Germinal center (tissue), 1 donor: Measurements from ENCODE around the gene WDR90.

Experiments used
- DNase-seq: peaks from one replicate; pipeline ENCODE4 v3.0.0; 2012; ENCODE audit warnings: mixed read lengths, low spot score

Gene WDR90

DNA sequence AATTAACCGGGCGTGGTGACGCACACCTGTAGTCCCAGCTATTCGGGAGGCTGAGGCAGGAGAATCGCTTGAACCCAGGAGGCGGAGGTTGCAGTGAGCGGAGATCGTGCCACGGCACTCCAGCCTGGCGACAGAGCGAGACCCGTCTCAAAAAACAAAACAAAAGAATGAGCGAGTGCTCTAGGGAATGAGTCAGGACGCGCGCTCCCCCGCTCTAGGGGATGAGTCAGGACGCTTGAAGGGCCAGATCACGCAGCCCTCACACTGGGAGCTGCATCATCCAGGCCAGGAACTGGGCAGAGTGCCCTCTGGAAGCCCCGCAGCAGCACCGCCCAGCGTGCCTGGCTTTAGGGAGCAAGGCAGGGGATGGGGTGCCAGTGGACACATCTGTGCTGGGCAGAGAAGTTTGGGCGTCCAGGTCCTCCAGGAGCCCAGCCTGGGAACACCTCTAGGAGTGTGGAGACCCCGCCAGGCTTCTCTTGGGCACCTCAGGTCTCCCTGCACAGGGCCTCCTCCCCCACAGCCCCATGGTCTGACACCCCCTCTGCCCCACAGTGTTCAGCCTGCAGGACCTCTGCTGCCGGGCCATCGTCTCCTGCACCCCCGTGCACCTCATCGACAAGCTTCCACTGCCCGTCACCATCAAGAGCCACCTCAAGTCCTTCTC is 22.2 kb upstream of the WDR90 start:
- DNase-seq: no peak

DNA sequence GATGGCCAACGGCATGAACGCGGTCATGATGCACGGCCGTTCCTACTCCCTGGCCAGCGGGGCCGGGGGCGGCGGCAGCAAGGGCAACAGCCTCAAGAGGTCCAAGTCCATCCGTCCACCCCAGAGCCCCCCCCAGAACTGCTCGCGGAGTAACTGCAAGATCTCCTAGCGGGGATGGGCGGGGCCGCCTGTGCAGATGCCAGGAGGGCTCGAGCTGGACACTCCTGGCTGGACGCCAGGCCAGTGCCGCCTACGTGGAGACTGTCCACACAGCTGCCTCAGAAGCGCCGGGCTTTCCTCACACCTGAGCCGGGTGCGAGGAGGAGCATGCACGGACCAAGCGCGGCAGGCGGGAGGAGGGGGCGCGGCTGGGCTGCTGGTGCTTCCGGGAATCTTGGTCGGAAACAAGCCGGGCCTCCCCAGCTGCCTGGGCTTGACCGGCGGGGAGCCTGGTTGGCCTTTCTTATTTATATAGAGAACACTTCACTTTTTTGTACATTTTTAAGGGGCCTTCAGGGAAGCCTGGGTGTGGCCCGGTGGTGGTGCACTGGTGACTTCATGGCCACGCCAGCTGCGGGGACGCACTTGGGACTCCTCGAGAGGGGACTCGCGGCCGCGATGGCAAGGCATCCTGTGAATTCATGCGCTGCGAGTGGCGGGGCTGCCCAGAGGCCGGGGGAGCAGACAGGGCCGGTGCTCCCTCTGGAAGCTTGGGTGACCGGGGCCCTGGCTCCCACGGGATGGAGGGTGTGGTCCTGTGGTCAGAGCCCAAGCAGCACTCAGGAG is 21.5 kb upstream of the WDR90 start:
- DNase-seq: no peak

DNA sequence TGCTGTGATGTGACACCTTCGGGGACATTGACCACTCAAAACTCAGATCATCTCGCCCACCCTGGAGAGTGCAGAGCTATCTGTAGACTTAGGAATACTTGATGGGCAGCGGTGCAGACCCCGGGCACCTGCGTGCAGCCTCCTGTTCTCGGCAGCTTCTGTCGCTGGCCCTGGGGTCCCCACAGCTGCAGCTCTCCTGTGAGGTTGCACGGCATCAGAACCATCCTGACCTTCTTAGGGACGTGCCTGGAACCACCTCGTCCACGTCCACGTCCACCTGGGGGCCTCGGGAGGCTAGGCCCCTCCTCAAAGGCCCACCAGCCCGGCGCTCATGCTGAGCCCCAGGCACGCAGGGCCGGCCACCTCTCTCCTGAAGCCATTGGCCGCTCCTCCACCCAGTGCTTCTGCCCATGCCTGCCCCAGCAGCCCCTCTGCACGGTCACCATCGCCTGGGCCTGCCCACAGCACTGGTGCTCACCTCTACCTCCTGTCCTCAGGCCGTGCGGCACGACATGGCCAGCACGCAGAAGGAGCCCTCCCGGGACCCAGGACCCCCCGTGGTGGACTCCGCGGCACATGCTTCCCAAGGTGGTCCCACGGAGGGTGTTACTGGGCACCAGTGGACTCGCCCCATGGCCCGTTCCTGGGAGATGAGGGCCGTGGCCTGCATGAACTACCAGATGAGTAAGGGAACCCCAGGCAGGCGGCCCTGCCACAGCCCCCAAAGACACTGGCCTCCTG is 20.7 kb upstream of the WDR90 start:
- DNase-seq: no peak

DNA sequence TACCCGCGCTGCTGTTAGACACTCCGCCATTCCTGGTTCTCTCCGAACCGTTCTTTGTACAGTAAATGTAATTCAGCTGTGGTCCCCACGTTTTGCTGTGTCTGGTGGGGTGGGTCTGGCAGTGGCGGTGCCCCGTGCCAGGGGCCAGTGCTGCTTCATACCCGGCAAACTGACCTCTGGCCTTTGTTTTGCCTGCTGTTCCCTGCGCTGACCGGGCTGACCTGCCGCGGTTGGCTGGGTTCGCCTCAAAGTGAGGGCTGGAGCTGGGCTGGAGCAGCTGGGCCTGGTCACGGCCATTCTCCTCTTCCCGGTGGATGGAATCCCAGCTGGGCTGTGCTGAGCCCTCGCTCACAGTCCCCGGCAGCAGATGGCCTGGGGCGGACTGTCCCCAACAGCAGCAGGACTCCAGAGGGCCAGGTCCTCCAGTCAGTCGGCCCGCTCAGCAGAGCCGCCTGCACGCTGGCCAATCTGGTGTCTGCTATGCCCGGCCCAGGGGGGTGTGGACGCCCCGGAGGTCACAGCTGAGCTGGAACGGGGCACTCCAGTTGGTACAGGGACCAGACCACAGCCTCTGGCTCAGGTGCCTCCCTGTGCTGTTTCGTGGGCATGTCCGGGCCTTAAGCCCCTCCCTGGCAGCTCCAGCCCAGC is 19.9 kb upstream of the WDR90 start:
- no peak for DNase-seq

DNA sequence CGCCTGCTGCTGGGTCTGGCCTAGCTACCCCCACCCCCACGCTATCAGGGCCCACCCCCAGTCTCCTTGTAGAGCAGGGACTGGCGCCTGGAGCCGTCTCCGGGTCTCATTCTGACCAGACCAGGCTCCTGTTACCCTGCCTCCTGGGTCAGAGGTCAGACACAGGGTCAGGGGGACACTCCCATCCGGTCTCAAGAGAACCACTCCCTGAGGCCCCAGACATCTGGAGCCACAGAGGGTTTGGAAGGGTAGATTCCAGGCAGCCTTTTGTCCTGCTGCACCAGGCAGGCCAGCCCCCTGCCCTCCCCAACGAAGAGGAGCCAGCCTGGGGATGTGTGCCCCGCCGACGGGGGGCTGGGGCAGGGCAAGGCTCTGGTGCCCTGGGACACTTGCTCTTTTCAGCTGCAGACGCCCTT is 19.3 kb upstream of the WDR90 start:
- no peak for DNase-seq

DNA sequence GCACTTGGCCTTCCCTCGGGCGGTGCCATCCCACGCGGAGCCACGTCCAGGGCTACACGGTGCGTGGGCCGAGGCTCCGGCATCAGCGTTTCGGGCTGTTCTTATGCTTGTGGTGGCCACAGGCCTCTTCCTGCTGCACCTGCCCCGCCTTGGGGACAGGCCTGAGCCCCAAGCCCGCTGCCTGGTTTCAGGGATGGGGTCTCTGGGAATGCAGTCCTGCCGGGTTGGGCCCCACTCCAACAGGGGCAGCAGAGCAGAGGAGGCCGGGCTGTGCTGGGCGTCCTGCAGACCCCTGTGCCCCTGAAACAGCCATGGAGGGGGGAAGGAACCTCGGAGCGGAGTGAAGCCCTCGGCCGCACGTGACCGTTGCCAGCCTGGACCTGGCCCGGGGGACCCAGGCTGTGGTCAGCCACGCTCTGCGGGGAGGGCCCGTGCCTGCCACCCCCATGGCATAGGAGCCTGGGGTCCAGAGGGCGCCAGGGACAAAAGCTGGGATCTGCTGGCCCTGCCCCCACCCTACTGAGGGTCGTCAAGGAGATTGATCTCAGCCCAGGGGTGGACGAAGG is 18.8 kb upstream of the WDR90 start:
- DNase-seq: no peak

DNA sequence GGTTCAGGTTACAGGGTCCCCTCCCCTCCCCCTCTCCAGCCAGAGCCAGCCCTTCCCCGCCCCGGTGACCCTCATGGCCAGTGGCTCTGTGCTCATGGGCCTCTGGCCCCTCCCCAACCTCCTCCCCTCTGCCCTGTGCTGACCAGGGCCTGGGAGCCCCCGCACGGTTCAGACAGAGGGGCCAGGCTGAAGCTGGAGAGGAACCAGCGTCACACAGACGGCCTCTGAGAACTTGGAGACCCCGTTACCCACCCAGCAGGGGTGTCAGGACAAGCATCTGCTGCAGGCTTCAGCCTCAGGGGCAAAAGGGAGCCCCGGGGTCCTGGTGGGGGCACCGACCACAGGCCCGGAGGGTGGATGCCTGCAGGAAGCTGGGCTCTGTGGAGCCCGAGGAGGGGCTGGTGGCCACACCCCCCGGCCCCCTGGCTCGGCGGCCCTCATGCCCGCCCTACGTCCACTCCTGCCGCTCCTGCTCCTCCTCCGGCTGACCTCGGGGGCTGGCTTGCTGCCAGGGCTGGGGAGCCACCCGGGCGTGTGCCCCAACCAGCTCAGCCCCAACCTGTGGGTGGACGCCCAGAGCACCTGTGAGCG is 18.3 kb upstream of the WDR90 start, which contains the start of gene WFIKKN1:
WFIKKN1 (plus strand) TSS at position 171 of the 591 bp plus-strand sequence; CDS start at position 440, 269 bp downstream.
- DNase-seq: no peak

DNA sequence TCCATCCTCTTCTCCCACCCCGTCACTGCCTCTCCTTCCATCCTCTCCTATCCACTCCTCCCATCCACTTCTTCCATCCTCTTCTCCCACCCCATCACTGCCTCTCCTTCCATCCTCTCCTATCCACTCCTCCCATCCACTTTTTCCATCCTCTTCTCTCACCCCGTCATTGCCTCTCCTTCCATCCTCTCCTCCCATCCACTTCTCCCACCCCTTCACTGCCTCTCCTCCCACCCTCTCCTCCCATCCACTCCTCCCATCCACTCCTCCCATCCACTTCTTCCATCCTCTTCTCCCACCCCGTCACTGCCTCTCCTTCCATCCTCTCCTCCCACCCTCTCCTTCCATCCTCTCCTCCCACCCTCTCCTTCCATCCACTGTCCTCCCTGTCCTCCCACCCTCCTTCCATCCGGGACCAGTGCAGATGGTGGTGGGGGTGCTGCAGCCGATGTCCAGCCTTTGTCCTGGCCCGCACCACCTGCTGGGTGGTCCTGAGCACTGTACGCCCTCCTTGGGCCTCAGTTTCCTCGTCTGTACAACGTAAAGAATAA is 17.3 kb upstream of the WDR90 start:
- DNase-seq: no peak

DNA sequence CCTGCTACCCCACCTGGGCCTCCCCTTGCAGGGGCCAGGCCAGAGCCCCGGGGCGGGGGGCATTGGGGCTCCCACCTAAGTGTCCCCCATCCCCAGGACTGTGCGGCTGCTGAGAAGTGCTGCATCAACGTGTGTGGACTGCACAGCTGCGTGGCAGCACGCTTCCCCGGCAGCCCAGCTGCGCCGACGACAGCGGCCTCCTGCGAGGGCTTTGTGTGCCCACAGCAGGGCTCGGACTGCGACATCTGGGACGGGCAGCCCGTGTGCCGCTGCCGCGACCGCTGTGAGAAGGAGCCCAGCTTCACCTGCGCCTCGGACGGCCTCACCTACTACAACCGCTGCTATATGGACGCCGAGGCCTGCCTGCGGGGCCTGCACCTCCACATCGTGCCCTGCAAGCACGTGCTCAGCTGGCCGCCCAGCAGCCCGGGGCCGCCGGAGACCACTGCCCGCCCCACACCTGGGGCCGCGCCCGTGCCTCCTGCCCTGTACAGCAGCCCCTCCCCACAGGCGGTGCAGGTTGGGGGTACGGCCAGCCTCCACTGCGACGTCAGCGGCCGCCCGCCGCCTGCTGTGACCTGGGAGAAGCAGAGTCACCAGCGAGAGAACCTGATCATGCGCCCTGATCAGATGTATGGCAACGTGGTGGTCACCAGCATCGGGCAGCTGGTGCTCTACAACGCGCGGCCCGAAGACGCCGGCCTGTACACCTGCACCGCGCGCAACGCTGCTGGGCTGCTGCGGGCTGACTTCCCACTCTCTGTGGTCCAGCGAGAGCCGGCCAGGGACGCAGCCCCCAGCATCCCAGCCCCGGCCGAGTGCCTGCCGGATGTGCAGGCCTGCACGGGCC is 16.5 kb upstream of the WDR90 start:
- no peak for DNase-seq

DNA sequence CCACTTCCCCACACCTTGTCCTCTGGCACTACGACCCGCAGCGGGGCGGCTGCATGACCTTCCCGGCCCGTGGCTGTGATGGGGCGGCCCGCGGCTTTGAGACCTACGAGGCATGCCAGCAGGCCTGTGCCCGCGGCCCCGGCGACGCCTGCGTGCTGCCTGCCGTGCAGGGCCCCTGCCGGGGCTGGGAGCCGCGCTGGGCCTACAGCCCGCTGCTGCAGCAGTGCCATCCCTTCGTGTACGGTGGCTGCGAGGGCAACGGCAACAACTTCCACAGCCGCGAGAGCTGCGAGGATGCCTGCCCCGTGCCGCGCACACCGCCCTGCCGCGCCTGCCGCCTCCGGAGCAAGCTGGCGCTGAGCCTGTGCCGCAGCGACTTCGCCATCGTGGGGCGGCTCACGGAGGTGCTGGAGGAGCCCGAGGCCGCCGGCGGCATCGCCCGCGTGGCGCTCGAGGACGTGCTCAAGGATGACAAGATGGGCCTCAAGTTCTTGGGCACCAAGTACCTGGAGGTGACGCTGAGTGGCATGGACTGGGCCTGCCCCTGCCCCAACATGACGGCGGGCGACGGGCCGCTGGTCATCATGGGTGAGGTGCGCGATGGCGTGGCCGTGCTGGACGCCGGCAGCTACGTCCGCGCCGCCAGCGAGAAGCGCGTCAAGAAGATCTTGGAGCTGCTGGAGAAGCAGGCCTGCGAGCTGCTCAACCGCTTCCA is 15.7 kb upstream of the WDR90 start:
- no peak for DNase-seq

DNA sequence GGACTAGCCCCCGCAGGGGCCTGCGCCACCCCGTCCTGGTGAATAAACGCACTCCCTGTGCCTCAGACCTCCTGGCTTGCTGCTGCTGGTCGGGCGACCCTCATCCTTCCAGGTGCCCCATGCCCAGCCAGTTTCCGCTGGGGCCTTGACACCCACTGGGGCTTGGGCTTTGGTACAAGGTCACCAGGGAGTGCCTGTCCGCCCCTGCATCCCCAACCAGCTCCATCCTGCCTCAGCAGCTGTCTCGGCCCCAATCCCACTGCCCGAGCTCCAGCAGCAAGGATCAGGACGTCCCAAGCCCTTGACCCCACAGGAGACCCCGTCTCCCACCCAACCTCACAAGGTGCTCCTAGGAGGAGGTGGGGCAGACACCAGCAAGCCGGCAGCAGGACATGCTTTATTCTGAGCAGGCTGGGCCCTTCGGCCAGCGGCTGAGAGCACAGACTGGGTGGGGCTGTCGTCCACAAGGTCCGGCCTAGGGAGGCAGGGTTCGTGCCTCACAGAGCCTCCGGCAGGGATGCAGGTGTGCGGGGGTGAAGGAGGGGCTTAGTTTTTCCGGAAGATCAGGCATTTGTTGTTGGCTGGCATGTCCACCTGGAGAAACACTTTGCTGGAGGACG is 15.0 kb upstream of the WDR90 start:
- no peak for DNase-seq

DNA sequence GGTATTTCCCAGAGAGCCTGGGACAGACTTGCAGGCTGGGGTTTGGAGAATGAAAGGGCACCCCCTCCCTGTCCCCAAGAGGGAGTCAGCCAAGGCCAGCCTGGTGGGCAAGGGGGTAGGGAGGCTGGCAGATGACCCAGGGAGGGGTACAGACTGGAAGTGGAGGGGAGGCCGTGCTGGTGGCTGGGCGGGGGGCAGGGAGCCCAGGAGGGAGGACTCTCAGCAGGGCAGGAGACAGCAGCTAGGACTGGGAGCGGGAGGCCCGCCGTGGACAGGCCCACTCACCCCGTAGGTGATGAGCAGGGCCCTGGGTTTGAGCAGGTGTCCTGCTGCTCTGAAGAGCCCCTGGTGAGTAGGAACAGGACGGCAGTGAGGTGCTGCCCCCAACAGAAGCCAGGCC is 14.2 kb upstream of the WDR90 start:
- DNase-seq: no peak

DNA sequence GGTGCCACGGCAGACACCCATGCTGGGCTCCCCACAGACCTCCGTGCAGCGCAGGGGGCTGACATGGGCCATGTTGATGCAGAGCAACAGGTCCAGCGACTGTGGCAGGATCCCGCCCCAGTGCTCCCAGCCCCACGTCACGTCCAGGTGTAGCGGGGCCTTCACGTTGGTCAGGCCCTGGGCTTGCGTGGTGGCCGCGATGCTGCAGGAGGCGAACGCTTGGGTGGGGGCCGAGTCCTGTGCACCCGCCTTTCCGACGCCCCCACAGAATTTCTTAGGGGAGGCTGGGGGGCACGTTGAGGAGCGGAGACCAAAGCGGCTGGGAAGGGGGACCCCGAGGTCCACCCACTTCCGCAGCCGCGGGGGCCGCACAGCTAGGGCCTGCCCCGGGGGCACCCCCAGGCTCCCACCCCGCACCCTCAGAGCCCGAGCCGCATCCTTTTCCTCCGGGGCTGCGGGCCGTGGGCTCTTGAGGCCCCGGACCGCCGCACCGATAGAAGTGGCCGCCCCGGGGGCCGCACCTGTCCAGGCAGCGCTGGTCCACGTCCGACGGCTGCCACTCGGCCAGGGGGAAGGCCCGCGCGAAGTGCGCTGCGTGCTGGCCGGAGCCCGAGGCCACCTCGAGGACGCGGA is 13.5 kb upstream of the WDR90 start:
- DNase-seq: no peak

DNA sequence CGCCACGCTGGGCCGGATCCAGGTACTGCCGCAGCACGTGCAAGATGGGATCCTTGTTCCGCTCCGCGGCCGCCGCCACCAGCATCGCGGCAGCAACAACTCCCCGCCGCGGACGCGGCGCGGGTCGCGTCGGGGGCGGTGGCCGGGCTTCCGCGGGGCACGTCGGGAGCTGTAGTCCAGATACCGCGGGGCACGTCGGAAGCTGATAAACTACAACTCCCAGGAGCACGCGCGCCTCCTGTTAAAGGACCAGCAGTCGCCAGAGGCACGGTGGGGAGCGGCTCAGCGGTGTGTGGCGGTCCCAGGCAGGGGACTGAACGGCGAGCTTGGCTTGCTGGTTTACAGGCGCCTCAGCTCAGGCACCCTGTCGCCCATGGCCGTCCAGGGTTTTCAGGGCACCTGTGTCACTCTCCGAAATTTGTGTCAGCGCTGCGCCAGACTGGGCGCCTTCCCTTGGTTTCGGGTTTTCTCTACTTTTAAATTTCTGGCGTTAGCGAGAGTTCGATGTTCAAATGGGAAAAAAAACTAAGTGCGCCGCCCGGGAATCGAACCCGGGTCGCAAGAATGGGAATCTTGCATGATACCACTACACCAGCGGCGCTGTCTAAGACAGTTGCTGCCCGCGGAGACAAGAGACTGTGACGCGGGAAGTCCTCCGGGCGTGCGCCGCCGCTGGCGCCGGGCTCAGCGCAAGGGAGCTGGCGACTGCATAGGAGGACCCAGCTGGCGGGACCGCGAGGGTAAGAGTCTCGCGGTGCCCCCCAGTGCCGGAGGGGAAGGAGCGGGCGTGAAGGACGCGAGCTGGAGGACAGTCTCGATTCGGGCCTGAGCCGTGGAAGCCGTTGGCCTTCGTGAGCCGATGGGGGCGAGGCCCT is 12.7 kb upstream of the WDR90 start, which contains the start of gene METTL26:
METTL26 (minus strand) TSS at position 100 of the 875 bp plus-strand sequence; CDS start at position 85, 15 bp downstream.
- DNase-seq: peak; percentile 93

DNA sequence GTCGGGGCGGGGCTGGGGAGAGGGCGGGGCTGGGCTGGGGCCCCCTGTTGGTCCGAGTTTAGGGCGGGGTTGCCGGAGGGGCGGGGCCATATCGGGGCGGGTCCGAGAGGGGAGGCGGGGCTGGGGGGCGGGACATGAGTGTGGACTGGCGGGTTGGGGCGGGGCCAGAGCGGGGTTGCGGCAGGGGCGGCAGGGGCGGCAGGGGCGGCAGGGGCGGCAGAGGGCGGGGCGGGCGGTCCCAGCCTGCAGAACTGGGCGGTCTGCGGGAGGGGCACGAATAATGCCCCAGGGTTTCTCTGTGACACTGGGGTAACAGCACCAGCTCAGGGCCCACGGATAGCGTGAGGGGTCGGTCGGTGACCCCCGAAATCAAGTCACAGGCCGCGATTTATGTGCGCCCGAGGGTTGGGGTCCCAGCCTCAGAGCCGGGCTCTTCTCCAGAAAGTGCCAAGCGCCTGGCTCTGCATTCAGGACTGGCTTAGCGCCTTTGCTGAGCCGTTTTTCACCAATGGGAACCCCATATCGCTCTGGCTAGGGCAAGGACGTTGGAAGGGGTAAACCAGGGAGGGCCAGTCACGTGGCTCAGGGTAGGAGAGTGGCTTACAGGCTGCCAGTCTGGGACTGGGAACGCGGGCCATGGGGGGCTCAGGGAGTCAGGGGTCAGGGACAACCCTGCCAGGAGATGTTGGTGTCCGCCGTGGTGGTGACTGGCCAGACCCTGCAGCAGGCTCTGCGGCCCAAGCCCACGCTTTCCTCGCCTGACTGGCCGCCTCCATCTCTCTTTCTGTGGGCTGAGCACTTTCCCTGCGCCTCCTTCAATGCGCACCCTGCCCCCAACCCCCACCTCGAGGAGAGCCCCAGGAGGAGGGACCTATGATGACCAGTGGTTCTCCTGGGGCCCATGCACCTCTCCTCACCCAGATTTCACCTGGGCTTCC is 11.8 kb upstream of the WDR90 start:
- DNase-seq: peak; percentile 100

DNA sequence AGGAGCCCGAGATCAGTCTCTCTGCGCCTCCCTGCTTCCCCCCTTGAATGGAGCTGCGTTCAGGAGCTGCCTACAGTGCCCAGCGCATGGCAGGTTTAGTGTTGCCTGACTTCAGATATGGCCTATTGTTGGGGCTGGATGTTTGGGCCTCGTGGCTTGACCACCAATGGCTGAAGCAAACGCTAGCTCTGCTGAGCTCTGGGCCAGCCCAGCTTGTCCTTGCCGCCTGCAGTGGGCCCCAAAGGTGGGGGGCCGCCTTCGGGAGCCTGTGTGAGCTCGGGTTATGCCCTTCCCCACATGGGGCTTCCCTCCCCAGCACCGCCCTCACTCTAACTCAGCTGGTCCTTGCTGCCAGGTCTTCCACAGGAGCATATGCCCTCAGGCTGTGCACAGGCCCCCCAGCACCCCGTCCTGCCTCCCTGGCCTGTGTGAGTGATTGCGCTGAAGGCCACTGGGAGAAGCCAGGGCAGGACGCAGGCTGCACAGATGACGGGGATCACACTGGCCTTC is 11.1 kb upstream of the WDR90 start:
- DNase-seq: no peak
